Suppressor macrophage treated with lipopolysaccharide for 4 hours (primary cell): ENCODE results near the gene AADACL4.

Source experiments
- DNase-seq: peaks from one replicate; pipeline ENCODE4 v3.0.0-alpha.2; 2020

The AADACL4 gene

DNA sequence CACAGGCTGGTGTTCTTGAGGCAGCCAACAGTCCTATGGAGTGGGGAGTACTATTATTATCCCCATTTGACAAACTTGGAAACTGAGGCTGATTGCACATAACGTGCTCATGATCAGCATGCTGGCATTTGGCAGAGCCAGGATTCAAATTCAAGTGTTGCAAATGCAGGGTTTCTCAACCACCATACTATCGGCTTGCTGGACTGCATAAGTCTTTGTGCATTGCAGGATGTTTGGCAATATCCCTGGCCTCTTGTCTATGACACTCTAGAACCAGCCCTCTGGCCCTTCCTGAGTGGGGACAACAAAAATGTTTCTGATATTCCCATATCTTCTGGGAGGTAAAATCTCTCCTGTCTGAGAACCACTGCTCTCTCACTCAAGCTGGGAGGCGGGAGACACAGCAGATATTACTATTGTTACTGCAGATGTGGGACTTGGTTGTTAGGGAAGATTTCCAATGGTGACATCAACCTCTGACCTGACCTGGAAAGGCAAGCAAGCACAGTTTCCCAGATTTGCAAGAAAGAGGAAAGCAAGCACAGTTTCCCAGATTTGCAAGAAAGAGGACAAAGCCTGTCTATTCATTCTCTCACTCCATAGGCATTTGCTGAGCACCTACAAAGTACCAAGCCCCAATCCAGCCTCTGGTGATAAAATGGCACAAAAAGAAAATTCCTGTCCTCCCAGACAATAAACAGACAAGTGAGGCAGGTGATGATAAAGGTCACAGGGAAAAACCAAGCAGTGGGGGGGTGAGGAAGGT lies 71.0 kb downstream of the AADACL4 start:
- DNase-seq, result no peak

DNA sequence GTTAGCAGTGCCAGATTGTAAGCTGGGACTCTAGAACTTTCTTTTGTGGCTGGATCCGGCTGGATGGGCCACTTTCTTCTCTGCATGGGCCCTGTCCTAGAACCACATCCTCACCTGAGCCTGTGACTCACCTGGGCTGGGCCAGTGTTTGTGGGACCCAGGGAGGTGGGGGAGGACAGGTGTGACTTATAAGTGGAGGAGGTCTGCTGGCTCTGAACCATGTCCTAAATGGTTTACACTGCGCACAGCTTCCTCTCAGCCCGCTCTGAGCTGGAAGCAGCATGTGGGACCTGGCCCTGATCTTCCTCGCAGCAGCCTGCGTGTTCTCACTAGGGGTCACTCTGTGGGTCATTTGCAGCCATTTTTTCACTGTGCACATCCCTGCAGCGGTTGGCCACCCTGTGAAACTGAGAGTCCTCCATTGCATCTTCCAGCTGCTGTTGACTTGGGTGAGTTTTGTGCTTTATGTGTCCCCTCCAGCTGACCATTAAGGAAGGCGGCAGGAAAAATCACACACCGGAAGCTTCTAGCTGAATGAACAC lies 72.1 kb downstream of the AADACL4 start, which contains the start of gene AADACL3:
Gene AADACL3, plus strand, starts transcription at position 215 of the 542 bp plus-strand sequence. Its CDS starts 67 bp downstream, at position 282.
- no peak for DNase-seq
